Renal pelvis (tissue), 3 donors: ENCODE results near the gene MARCHF3. TPM values are rescaled to one million over a fixed set of nuclear protein-coding genes. Genes with fewer than 3 reads are reported as not detected.

Experiments used
- polyA plus RNA-seq, 3 donors: library from polyadenylated mRNA; unstranded; fragments of 120-200 nt; gene quantifications; one replicate each; pipeline ENCODE4 v1.2.1, GENCODE V29; 2013; ENCODE audit not compliant: insufficient read length in 3 of 3

The MARCHF3 gene
- polyA plus RNA-seq, 3 donors = 7.0 to 9.0 (median 8.8) TPM

Other genes starting within 250 kb of the MARCHF3 start
- 10 to 100 TPM in 2 of 3 donors, 1 to 10 TPM in 1; 9.8 to 21.1 (median 15.5) TPM for gene C5orf63, start 42.9 kb upstream of the MARCHF3 start, polyA plus RNA-seq